ENCODE measurements around the gene TEX264. TPM values are rescaled to one million over a fixed set of nuclear protein-coding genes. Genes with fewer than 3 reads are reported as not detected.
A peak's percentile ranks its signal among the peaks of the same experiment; 100 is the strongest.

The TEX264 gene, protein sequence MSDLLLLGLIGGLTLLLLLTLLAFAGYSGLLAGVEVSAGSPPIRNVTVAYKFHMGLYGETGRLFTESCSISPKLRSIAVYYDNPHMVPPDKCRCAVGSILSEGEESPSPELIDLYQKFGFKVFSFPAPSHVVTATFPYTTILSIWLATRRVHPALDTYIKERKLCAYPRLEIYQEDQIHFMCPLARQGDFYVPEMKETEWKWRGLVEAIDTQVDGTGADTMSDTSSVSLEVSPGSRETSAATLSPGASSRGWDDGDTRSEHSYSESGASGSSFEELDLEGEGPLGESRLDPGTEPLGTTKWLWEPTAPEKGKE
- 18.8 and 35.2 TPM in 2 replicates for total RNA-seq (2016; rRNA removed; fragmentation: Illumina TruSeq; extraction: Trizol)
- total RNA-seq (2016; cell fraction: cytosol; rRNA removed; fragmentation: Illumina TruSeq; extraction: Trizol; ENCODE audit: low read depth) = 17.1 and 21.8 TPM in 2 replicates
- total RNA-seq (2016; cell fraction: insoluble cytoplasmic fraction; rRNA removed; fragmentation: Illumina TruSeq; extraction: Trizol) = 21.1 and 37.8 TPM in 2 replicates
- 21.4 and 24.5 TPM in 2 replicates for total RNA-seq (2016; cell fraction: membrane; rRNA removed; fragmentation: Illumina TruSeq; extraction: Trizol)
- 32.3 and 33.9 TPM in 2 replicates for total RNA-seq (2016; cell fraction: nucleus; rRNA removed; fragmentation: Illumina TruSeq; extraction: Trizol)
- polyA plus RNA-seq (2011; rRNA removed) = 52.1 and 59.2 TPM in 2 replicates
- 63.4 and 75.9 TPM in 2 replicates for polyA plus RNA-seq (2011; cell fraction: cytosol; rRNA removed)
- 42.5 and 44.4 TPM in 2 replicates for polyA plus RNA-seq (2011; cell fraction: nucleus; rRNA removed)
- 22.0 and 25.2 TPM in 2 replicates for polyA plus RNA-seq (2012)
- polyA plus RNA-seq (2016; cell fraction: cytosol; fragmentation: Illumina TruSeq; extraction: Trizol; ENCODE audit: low read depth) = 20.4 and 25.7 TPM in 2 replicates
- polyA plus RNA-seq (2016; cell fraction: insoluble cytoplasmic fraction; fragmentation: Illumina TruSeq; extraction: Trizol; ENCODE audit: low read depth) = 23.5 and 26.8 TPM in 2 replicates
- polyA plus RNA-seq (2016; cell fraction: membrane; fragmentation: Illumina TruSeq; extraction: Trizol; ENCODE audit: low read depth) = 21.8 and 22.3 TPM in 2 replicates
- 54.4 and 73.2 TPM in 2 replicates for polyA plus RNA-seq (2016; cell fraction: nucleus; fragmentation: Illumina TruSeq; extraction: Trizol; ENCODE audit: insufficient read depth, low read depth)
- 115 and 158 TPM in 2 replicates for polyA minus RNA-seq (2011; rRNA and poly(A)+ RNA removed; ENCODE audit: low replicate concordance)
- 28.8 and 28.9 TPM in 2 replicates for polyA minus RNA-seq (2011; cell fraction: cytosol; rRNA and poly(A)+ RNA removed)
- 9.1 and 11.6 TPM in 2 replicates for polyA minus RNA-seq (2011; cell fraction: nucleus; rRNA and poly(A)+ RNA removed)
- percentile 57 among the genes with signal in this experiment for Bru-seq, nascent RNA
- percentile 58 among the genes with signal in this experiment for BruChase-seq, experiment 1, labeled RNA remaining after a 6-hour chase
- BruChase-seq, experiment 2, labeled RNA remaining after a 2-hour chase = percentile 52 among the genes with signal in this experiment
- long read RNA-seq, experiment 1, transcript TEX264-201 (5 exons, 1,340 nt) = major isoform, 76 of 137 reads
- long read RNA-seq, experiment 1, transcript TEX264-213 (4 exons, 800 nt) = minor isoform, 8 of 137 reads
- long read RNA-seq, experiment 1, transcript TEX264-209 (6 exons, 1,448 nt) = minor isoform, 6 of 137 reads
- long read RNA-seq, experiment 1, partial matches to known transcripts = 12 of 137 reads
- long read RNA-seq, experiment 1, other reads (novel, unspliced or antisense) = 27 of 137 reads
- long read RNA-seq, experiment 2, transcript TEX264-201 (5 exons, 1,340 nt) = major isoform, 44 of 109 reads
- long read RNA-seq, experiment 2, partial matches to known transcripts = 42 of 109 reads
- long read RNA-seq, experiment 2, other reads (novel, unspliced or antisense) = 14 of 109 reads

DNA sequence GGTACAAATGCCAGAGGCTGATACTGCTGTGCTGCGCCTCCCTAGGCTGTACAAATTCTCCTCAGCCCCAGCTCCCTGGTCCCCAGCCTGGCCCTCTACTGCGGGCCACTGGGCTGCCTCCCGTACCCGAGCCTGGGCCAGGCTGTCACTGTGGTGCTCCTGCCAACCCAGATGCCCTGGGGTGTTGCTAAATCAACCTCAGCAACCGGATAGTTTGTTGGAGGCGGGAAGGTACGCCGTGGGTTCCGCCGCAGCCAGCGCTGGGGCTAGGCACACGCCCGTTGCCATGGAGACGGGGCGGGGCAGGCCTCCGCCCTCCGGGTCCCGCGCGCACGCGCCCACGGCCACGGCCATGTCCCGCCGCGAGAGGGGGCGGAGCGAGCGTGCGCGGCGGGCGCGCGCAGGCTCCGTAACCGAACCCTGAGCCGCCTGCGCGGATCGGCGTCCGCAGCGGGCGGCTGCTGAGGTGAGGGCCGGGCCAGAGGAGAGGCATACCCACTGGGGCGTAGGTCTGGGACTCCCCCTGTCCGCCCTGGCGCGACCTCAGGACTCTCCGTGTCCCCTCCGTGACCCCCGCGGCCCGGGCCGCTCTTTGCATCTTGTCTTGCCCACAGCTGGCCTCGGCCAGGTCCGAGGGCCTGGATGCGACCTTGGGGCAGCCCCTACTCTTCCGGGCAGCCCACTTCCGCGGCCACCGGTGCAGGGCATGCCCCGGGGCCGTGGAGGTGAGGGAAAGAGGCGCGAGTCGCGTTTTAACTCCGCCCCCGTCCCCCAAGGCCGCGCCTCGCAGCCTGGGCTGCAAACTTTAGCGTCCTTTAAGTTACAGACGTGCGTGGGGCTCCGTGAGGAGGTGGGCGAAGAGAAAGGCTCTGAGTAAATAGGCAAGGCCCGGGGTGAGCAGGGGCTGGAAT, at the start of gene TEX264:
TEX264 (plus strand) TSS at position 430 of the 911 bp plus-strand sequence. CDS start 3,053 bp downstream, outside the sequence.
- in situ Hi-C loops (cut with HindIII; ENCODE audit: extremely low pct_ligation_motif_present, low pct_unique_long_range_greater_than_20kb) = no loop called here
- ATAC-seq (peak; percentile 76), DNase-seq (ENCODE audit: low spot score) (peak; percentile 59), FAIRE-seq (no peak)
- Histone ChIP-seq H3K79me2 (ENCODE audit: insufficient read depth, low read length) (peaks cover 4% of the 10 kb centered on the region), H3K4me2 (ENCODE audit: low read depth, low read length) (peak within 1 kb of the TSS; percentile 96), H3K9me3 (ENCODE audit: low read length) (no peaks in the 10 kb centered on the region), H4K20me1 (ENCODE audit: insufficient read depth, low read length) (no peaks in the 10 kb centered on the region), H3K9ac (ENCODE audit: insufficient read depth, low read depth, low read length) (peak within 1 kb of the TSS; percentile 84), H3K27ac (ENCODE audit: extremely low read length, insufficient read depth, low read length) (peak within 1 kb of the TSS; percentile 89), H3K4me1 (ENCODE audit: insufficient read depth, low read length) (peaks cover 44% of the 10 kb centered on the region), H3K36me3 (replicated peaks in 1 of 2; ENCODE audit: control insufficient read depth in 1 of 2, insufficient read depth in 2 of 2, low read length in 2 of 2) (peaks cover 0 to 2% of the 10 kb centered on the region in 2 experiments; a peak in 2 of 5 replicates), H3K4me3 (replicated peaks in 1 of 3; ENCODE audit: insufficient read depth in 1 of 3, low read depth in 2 of 3, low read length in 3 of 3) (peak within 1 kb of the TSS; percentile 79 to 99 (median 80)), H3K27me3 (ENCODE audit: control insufficient read depth in 1 of 2, insufficient read depth in 2 of 2, low read length in 2 of 2) (no peaks in the 10 kb centered on the region), H2AFZ (ENCODE audit: low read length) (no peak within 1 kb of the TSS)
- intact Hi-C loops (cut with micrococcal nuclease; ENCODE audit: unreplicated experiment) = loop anchor here (10.0 kb wide), 1 partner anchor 286 kb away; the partner anchor contains the start of gene MANF
- ChIA-PET POLR2A (interaction anchor here (0.8 to 4.2 kb wide), 9 partner anchors 10 to 1059 kb away, joined by 3 to 44 read pairs (median 4); partner anchors contain the start of genes CISH, DCAF1, MANF and RAD54L2), CTCF (ENCODE audit: low intra/inter-chr PET ratio, low total read pairs) (no interaction called here)
- WGBS (ENCODE audit: low lambda C conversion rate) = 9% methylated on average over 15 of the region's 81 CpGs
- BruUV-seq (replicated peaks) = TSS peak; percentile 87
- TF ChIP-seq KLF6 (CRISPR knock-in tag; IDR thresholded peaks at IDR 0.05) (no peak; the same call in 1 of the 2 replicates), ZNF335 (CRISPR knock-in tag; IDR thresholded peaks at IDR 0.05) (no peak), MZF1 (CRISPR knock-in tag; IDR thresholded peaks at IDR 0.05; ENCODE audit: borderline replicate concordance) (no peak), ZNF530 (CRISPR knock-in tag; IDR thresholded peaks at IDR 0.05; ENCODE audit: low read depth) (no peak), ZNF546 (CRISPR knock-in tag; conservative IDR thresholded peaks at IDR 0.05) (no peak), POLR2AphosphoS2 (IDR thresholded peaks at IDR 0.05; ENCODE audit: low read depth, low read length) (no peak), ZNF12 (CRISPR knock-in tag; IDR thresholded peaks at IDR 0.05) (no peak), HNRNPUL1 (IDR thresholded peaks at IDR 0.05; ENCODE audit: low read depth, low read length) (no peak)
- TF ChIP-seq, protein P1, sequence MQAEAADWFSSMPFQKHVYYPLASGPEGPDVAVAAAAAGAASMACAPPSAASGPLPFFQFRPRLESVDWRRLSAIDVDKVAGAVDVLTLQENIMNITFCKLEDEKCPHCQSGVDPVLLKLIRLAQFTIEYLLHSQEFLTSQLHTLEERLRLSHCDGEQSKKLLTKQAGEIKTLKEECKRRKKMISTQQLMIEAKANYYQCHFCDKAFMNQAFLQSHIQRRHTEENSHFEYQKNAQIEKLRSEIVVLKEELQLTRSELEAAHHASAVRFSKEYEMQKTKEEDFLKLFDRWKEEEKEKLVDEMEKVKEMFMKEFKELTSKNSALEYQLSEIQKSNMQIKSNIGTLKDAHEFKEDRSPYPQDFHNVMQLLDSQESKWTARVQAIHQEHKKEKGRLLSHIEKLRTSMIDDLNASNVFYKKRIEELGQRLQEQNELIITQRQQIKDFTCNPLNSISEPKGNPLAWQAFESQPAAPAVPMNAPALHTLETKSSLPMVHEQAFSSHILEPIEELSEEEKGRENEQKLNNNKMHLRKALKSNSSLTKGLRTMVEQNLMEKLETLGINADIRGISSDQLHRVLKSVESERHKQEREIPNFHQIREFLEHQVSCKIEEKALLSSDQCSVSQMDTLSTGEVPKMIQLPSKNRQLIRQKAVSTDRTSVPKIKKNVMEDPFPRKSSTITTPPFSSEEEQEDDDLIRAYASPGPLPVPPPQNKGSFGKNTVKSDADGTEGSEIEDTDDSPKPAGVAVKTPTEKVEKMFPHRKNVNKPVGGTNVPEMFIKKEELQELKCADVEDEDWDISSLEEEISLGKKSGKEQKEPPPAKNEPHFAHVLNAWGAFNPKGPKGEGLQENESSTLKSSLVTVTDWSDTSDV (CRISPR knock-in tag; IDR thresholded peaks at IDR 0.05) = 0 out of 2 replicates have a peak, but pooled peaks have one; percentile 83
- TF ChIP-seq, protein P2, sequence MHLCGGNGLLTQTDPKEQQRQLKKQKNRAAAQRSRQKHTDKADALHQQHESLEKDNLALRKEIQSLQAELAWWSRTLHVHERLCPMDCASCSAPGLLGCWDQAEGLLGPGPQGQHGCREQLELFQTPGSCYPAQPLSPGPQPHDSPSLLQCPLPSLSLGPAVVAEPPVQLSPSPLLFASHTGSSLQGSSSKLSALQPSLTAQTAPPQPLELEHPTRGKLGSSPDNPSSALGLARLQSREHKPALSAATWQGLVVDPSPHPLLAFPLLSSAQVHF (CRISPR knock-in tag; IDR thresholded peaks at IDR 0.05) = no peak
